IMR-90 (cell line): Measurements from ENCODE around the gene CHD9. TPM values are rescaled to one million over a fixed set of nuclear protein-coding genes. Genes with fewer than 3 reads are reported as not detected.
A peak's percentile ranks its signal among the peaks of the same experiment; 100 is the strongest.

Experiments
- ATAC-seq: fragments of 200-7000 bp; cut with Tn5 transposase; 2 replicates; pipeline ENCODE4 v1.9.1; 2020; ENCODE audit warnings: low read depth, mild to moderate bottlenecking, moderate library complexity
- BruUV-seq: library from RNA; stranded (reverse); fragments of 400-500 nt; replicated peaks from 2 replicates; lab custom pipeline; 2021; lab: Mats Ljungman, UMichigan
- CTCF ChIA-PET: fragments of 300-600 bp; formaldehyde crosslinking; extraction: SDS; loops from one replicate; lab custom pipeline; 2021; ENCODE audit warnings: antibody characterized with exemption; lab: Yijun Ruan, JAX
- POLR2A ChIA-PET: fragments of 300-600 bp; sonication (Branson Sonifier 250); formaldehyde crosslinking; loops from one replicate; lab custom pipeline; 2022; ENCODE audit warnings: antibody characterized with exemption; ENCODE audit not compliant: unreplicated experiment; lab: Charles Lee
- DNase-seq: peaks from one replicate; pipeline ENCODE4 v3.0.0; 2013
- H2AFZ ChIP-seq: replicated peaks from 2 replicates; pipeline ENCODE3; 2013; ENCODE audit warnings: low read length, mild to moderate bottlenecking; ENCODE audit not compliant: poor library complexity
- H2AK5ac ChIP-seq: 2 replicates; pipeline ENCODE4 v1.6.1; 2013; ENCODE audit warnings: low read depth, low read length, inconsistent platforms
- H2AK9ac ChIP-seq: replicated peaks from 2 replicates; pipeline ENCODE3; 2013; ENCODE audit warnings: mild to moderate bottlenecking, low read depth, low read length, moderate library complexity; ENCODE audit not compliant: poor library complexity
- H2BK120ac ChIP-seq: 2 replicates; pipeline ENCODE4 v1.6.1; 2013; ENCODE audit warnings: low read depth, low read length, inconsistent platforms
- H2BK15ac ChIP-seq: 3 replicates; pipeline ENCODE4 v1.6.1; 2013; ENCODE audit warnings: low read depth, low read length, inconsistent platforms
- H2BK20ac ChIP-seq: 2 replicates; pipeline ENCODE4 v1.6.1; 2013; ENCODE audit warnings: low read depth, mild to moderate bottlenecking, inconsistent platforms, low read length, moderate library complexity
- H2BK5ac ChIP-seq: 2 replicates; pipeline ENCODE4 v1.6.1; 2013; ENCODE audit warnings: mild to moderate bottlenecking, low read depth, low read length, inconsistent platforms; ENCODE audit not compliant: poor library complexity, severe bottlenecking
- H3K14ac ChIP-seq: replicated peaks from 2 replicates; pipeline ENCODE4 v1.6.1; 2013; ENCODE audit warnings: low read depth, low read length, inconsistent platforms
- H3K18ac ChIP-seq: 2 replicates; pipeline ENCODE4 v1.6.1; 2013; ENCODE audit warnings: low read depth, low read length, control low read depth
- H3K23ac ChIP-seq: 2 replicates; pipeline ENCODE4 v1.6.1; 2013; ENCODE audit warnings: low read depth, low read length, inconsistent platforms
- H3K27ac ChIP-seq: 2 replicates; pipeline ENCODE4 v1.5.1; 2013; ENCODE audit warnings: mild to moderate bottlenecking, control low read depth, low read length; ENCODE audit not compliant: insufficient read depth
- H3K27me3 ChIP-seq: 2 replicates; pipeline ENCODE4 v1.6.1; 2013; ENCODE audit warnings: low read length; ENCODE audit not compliant: control insufficient read depth, insufficient read depth
- H3K36me3 ChIP-seq: 2 replicates; pipeline ENCODE4 v1.6.1; 2013; ENCODE audit warnings: low read length, mixed read lengths; ENCODE audit not compliant: control insufficient read depth, insufficient read depth
- H3K4ac ChIP-seq: 2 replicates; pipeline ENCODE4 v1.6.1; 2013; ENCODE audit warnings: low read depth, low read length, inconsistent platforms
- H3K4me1 ChIP-seq: 2 replicates; pipeline ENCODE4 v1.6.1; 2013; ENCODE audit warnings: low read length, mixed read lengths; ENCODE audit not compliant: control insufficient read depth, insufficient read depth
- H3K4me2 ChIP-seq: 2 replicates; pipeline ENCODE4 v1.6.1; 2013; ENCODE audit warnings: low read depth, mild to moderate bottlenecking, control low read depth, low read length, moderate library complexity
- H3K4me3 ChIP-seq: 2 replicates; pipeline ENCODE4 v1.5.1; 2013; ENCODE audit warnings: low read depth, mild to moderate bottlenecking, control low read depth, low read length, moderate library complexity; ENCODE audit not compliant: insufficient read depth
- H3K56ac ChIP-seq: 2 replicates; pipeline ENCODE4 v1.6.1; 2013; ENCODE audit warnings: low read length, inconsistent platforms; ENCODE audit not compliant: insufficient read depth; ENCODE audit errors: extremely low read depth
- H3K79me1 ChIP-seq, 2 experiments: 2 replicates each; pipeline ENCODE4 v1.6.1; 2013; ENCODE audit warnings: low read length in 2 of 2, inconsistent platforms in 1 of 2, low read depth in 1 of 2
- H3K9ac ChIP-seq: 2 replicates; pipeline ENCODE4 v1.6.1; 2013; ENCODE audit warnings: low read depth, low read length, control low read depth
- H3K9me1 ChIP-seq: 2 replicates; pipeline ENCODE4 v1.6.1; 2013; ENCODE audit warnings: low read length, inconsistent platforms; ENCODE audit not compliant: insufficient read depth
- H3K9me3 ChIP-seq: 2 replicates; pipeline ENCODE4 v1.6.1; 2013; ENCODE audit warnings: low read length; ENCODE audit not compliant: control insufficient read depth, insufficient read depth
- H4K20me1 ChIP-seq: 2 replicates; pipeline ENCODE4 v1.6.1; 2013; ENCODE audit warnings: low read length, inconsistent platforms; ENCODE audit not compliant: insufficient read depth
- H4K5ac ChIP-seq: 2 replicates; pipeline ENCODE4 v1.6.1; 2013; ENCODE audit warnings: mild to moderate bottlenecking, low read depth, low read length, control low read depth
- H4K8ac ChIP-seq, 2 experiments: 2 replicates each; pipeline ENCODE4 v1.6.1; 2013; ENCODE audit warnings: low read depth in 2 of 2, low read length in 2 of 2, control low read depth in 1 of 2, inconsistent platforms in 1 of 2
- H4K91ac ChIP-seq: 2 replicates; pipeline ENCODE4 v1.6.1; 2013; ENCODE audit warnings: low read depth, low read length, inconsistent platforms; ENCODE audit not compliant: insufficient read depth
- MAFK ChIP-seq: IDR thresholded peaks from 2 replicates; pipeline ENCODE4 v1.6.1; 2012; ENCODE audit warnings: low read depth, low read length, improper control_type of control experiment
- SMC3 ChIP-seq: fragments of 150-350 bp; IDR thresholded peaks from 2 replicates; pipeline ENCODE4 v1.6.1; 2016; ENCODE audit warnings: low read depth, mild to moderate bottlenecking, antibody characterized with exemption, low read length, moderate library complexity
- dilution Hi-C: fragments of 300-500 bp; cut with HindIII; formaldehyde crosslinking; loops from one replicate; pipeline ENCODE4 v1.14.3; 2018; ENCODE audit warnings: low sequenced_read_pairs; ENCODE audit not compliant: unreplicated experiment
- in situ Hi-C: fragments of 300-500 bp; cut with MboI; formaldehyde crosslinking; loops from 3 replicates; pipeline ENCODE4 v1.14.3; 2019; ENCODE audit warnings: low sequenced_read_pairs, inconsistent platforms, mixed read lengths
- intact Hi-C: fragments of 100-400 bp; cut with micrococcal nuclease; formaldehyde crosslinking; loops from 2 replicates; pipeline ENCODE4 v1.10.0; 2022
- polyA plus RNA-seq, 3 experiments: library from polyadenylated mRNA; depleted of rRNA; stranded (reverse); fragments of >200 nt; gene quantifications; 2 replicates each; pipeline ENCODE4 v1.2.3, GENCODE V29; 2012; ENCODE audit warnings: low replicate concordance in 1 of 3
- total RNA-seq: library from RNA; depleted of rRNA; stranded (reverse); fragments of >200 nt; gene quantifications from 2 replicates; pipeline ENCODE4 v1.2.3, GENCODE V29; 2012

Gene CHD9
- total and polyA plus RNA-seq, 2 of the 4 experiments (the other 2 are of a cell fraction), result 9.1 to 48.8 TPM

- no peak overlapping the region for H2BK120ac ChIP-seq
- no peak overlapping the region for H3K23ac ChIP-seq
- no peak overlapping the region for H3K56ac ChIP-seq
- no peak overlapping the region for H2AFZ ChIP-seq
- H2BK5ac ChIP-seq, result peak overlapping the region; percentile 50
- peaks cover 7% of the 10 kb centered on the region; the same call in 1 of the 2 replicates for H4K20me1 ChIP-seq
- H3K9me1 ChIP-seq, result no peaks in the 10 kb centered on the region
- no peaks in the 10 kb centered on the region for H3K9me3 ChIP-seq
- dilution Hi-C loops (no loop called here), intact Hi-C loops (no loop called here), in situ Hi-C loops (no loop called here)
- H3K14ac ChIP-seq, result no peak overlapping the region
- H3K4ac ChIP-seq, result no peak overlapping the region
- no peak overlapping the region for H4K5ac ChIP-seq
- no peak overlapping the region for H2BK15ac ChIP-seq
- ChIA-PET CTCF (interaction anchor here (0.9 kb wide), 1 partner anchor 42 kb away, joined by 3 read pairs; no protein-coding TSS in a partner anchor), POLR2A (interaction anchor here (0.5 kb wide), 1 partner anchor 22 kb away, joined by 3 read pairs; no protein-coding TSS in a partner anchor)
- H3K36me3 ChIP-seq, result peaks cover 6% of the 10 kb centered on the region
- H2AK9ac ChIP-seq, result no peak overlapping the region
- BruUV-seq, result no TSS peak
- H3K18ac ChIP-seq, result no peak overlapping the region
- no peak overlapping the region for H2AK5ac ChIP-seq
- no peak for TF ChIP-seq MAFK
- TF ChIP-seq SMC3, result no peak
- H3K4me1 ChIP-seq, result no peaks in the 10 kb centered on the region; the same call in 1 of the 2 replicates
- H3K9ac ChIP-seq, result no peak overlapping the region
- DNase-seq (no peak), ATAC-seq (0 out of 2 replicates have a peak, but pooled peaks have one; percentile 24)
- H3K4me2 ChIP-seq, result no peak overlapping the region
- no peak overlapping the region for H4K91ac ChIP-seq
- H3K79me1 ChIP-seq, result peaks cover 4 to 45% of the 10 kb centered on the region in 2 experiments; a peak in 3 of 4 replicates
- no peak overlapping the region for H2BK20ac ChIP-seq
- no peak overlapping the region for H3K27ac ChIP-seq
- no peak overlapping the region for H4K8ac ChIP-seq
- H3K4me3 ChIP-seq, result no peak overlapping the region
- H3K27me3 ChIP-seq, result no peaks in the 10 kb centered on the region
Measured at GRCh38 chr16:53166099-53166498, 111.3 kb downstream of the CHD9 start.
